OCI-LY1 (cell line): ENCODE data around the gene KIF21A.

Experiments
- H2AFZ ChIP-seq: fragments of 200-600 bp; sonication (generic), shearing (Covaris generic); 2 replicates; pipeline ENCODE4 v1.6.0; 2014; ENCODE audit warnings: antibody characterized with exemption, mild to moderate bottlenecking, low read length
- H3F3A ChIP-seq: fragments of 200-600 bp; sonication (generic), shearing (Covaris generic); 2 replicates; pipeline ENCODE4 v1.6.0; 2014; ENCODE audit warnings: mild to moderate bottlenecking, antibody characterized with exemption, low read length, moderate library complexity; ENCODE audit not compliant: insufficient read depth
- H3K27ac ChIP-seq: fragments of 200-600 bp; sonication (generic); 2 replicates; pipeline ENCODE4 v1.5.1; 2014; ENCODE audit warnings: low read length, mixed run types, mild to moderate bottlenecking, low read depth; ENCODE audit not compliant: poor library complexity, severe bottlenecking
- H3K27me3 ChIP-seq: fragments of 200-600 bp; sonication (generic); 2 replicates; pipeline ENCODE4 v1.6.0; 2014; ENCODE audit warnings: antibody characterized with exemption, mild to moderate bottlenecking, low read length, moderate library complexity; ENCODE audit not compliant: insufficient read depth
- H3K36me3 ChIP-seq: fragments of 200-600 bp; sonication (generic); 2 replicates; pipeline ENCODE4 v1.6.1; 2014; ENCODE audit warnings: mild to moderate bottlenecking, antibody characterized with exemption, low read length, moderate library complexity, mixed read lengths; ENCODE audit not compliant: insufficient read depth
- H3K4me1 ChIP-seq: fragments of 200-600 bp; sonication (generic); 2 replicates; pipeline ENCODE4 v1.5.1; 2014; ENCODE audit warnings: mild to moderate bottlenecking, low read length, moderate library complexity; ENCODE audit not compliant: insufficient read depth, severe bottlenecking
- H3K4me2 ChIP-seq: fragments of 200-600 bp; sonication (generic), shearing (Covaris generic); 2 replicates; pipeline ENCODE4 v1.6.1; 2014; ENCODE audit warnings: low read length
- H3K4me3 ChIP-seq: fragments of 200-600 bp; sonication (generic); 2 replicates; pipeline ENCODE4 v1.5.1; 2014; ENCODE audit warnings: low read length, low read depth, mild to moderate bottlenecking, mixed read lengths; ENCODE audit not compliant: poor library complexity, severe bottlenecking
- H3K79me2 ChIP-seq: fragments of 200-600 bp; shearing (Covaris generic); 2 replicates; pipeline ENCODE4 v1.6.1; 2016; ENCODE audit warnings: mixed run types, low read length, mixed read lengths; ENCODE audit not compliant: insufficient read depth
- H3K9ac ChIP-seq: fragments of 200-600 bp; sonication (generic), shearing (Covaris generic); 2 replicates; pipeline ENCODE4 v1.6.1; 2014; ENCODE audit warnings: mild to moderate bottlenecking, low read length, mixed read lengths
- H3K9me2 ChIP-seq: fragments of 200-600 bp; sonication (generic), shearing (Covaris generic); 2 replicates; pipeline ENCODE4 v1.6.1; 2014; ENCODE audit warnings: low read depth, mild to moderate bottlenecking, low read length, mixed read lengths
- H3K9me3 ChIP-seq: fragments of 200-600 bp; shearing (Covaris generic); 2 replicates; pipeline ENCODE4 v1.6.1; 2014; ENCODE audit warnings: low read length, mixed read lengths
- H4K20me1 ChIP-seq: fragments of 200-600 bp; sonication (generic), shearing (Covaris generic); 2 replicates; pipeline ENCODE4 v1.6.0; 2016; ENCODE audit warnings: mild to moderate bottlenecking, low read length; ENCODE audit not compliant: insufficient read depth
- CTCF ChIP-seq: fragments of 200-600 bp; sonication (generic), shearing (Covaris generic); IDR thresholded peaks from 2 replicates; pipeline ENCODE4 v1.5.1; 2017; ENCODE audit warnings: mild to moderate bottlenecking, antibody characterized with exemption, low read length, moderate library complexity, mixed read lengths
- EZH2 ChIP-seq: fragments of 200-600 bp; sonication (generic), shearing (Covaris generic); IDR thresholded peaks from 2 replicates; pipeline ENCODE4 v1.8.0; 2017; ENCODE audit warnings: borderline replicate concordance, mixed run types, mild to moderate bottlenecking, antibody characterized with exemption, low read length, moderate library complexity, mixed read lengths

The KIF21A gene

GRCh38 chr12:39367494-39367893 is 75.4 kb downstream of the KIF21A start:
- no peak overlapping the region for H3K27ac ChIP-seq
- H3K9me3 ChIP-seq, result no peaks in the 10 kb centered on the region
- H3K36me3 ChIP-seq, result peaks cover 31% of the 10 kb centered on the region; the same call in 1 of the 2 replicates
- H3K9ac ChIP-seq, result no peak overlapping the region
- TF ChIP-seq EZH2 (no peak), CTCF (no peak)
- H3K27me3 ChIP-seq, result no peaks in the 10 kb centered on the region
- H3F3A ChIP-seq, result no peaks in the 10 kb centered on the region
- H3K9me2 ChIP-seq, result no peaks in the 10 kb centered on the region
- H3K4me1 ChIP-seq, result peaks cover under 1% of the 10 kb centered on the region
- H2AFZ ChIP-seq, result no peak overlapping the region
- no peaks in the 10 kb centered on the region for H4K20me1 ChIP-seq
- no peak overlapping the region for H3K4me3 ChIP-seq
- H3K4me2 ChIP-seq, result no peak overlapping the region
- no peaks in the 10 kb centered on the region for H3K79me2 ChIP-seq

- Histone ChIP-seq H3K4me3 (no peak overlapping the region), H3K36me3 (peaks cover 38% of the 10 kb centered on the region)
Measured at GRCh38 chr12:39365364-39366001, 77.4 kb downstream of the KIF21A start.

GRCh38 chr12:39364196-39364595 is 78.7 kb downstream of the KIF21A start:
- Histone ChIP-seq H3F3A (no peaks in the 10 kb centered on the region), H4K20me1 (no peaks in the 10 kb centered on the region), H3K27me3 (no peaks in the 10 kb centered on the region), H3K4me2 (no peak overlapping the region), H3K9ac (no peak overlapping the region), H3K79me2 (no peaks in the 10 kb centered on the region), H3K4me1 (no peaks in the 10 kb centered on the region), H3K27ac (no peak overlapping the region), H3K9me2 (no peaks in the 10 kb centered on the region), H3K4me3 (no peak overlapping the region), H3K9me3 (no peaks in the 10 kb centered on the region), H2AFZ (no peak overlapping the region), H3K36me3 (peaks cover 33% of the 10 kb centered on the region)
- TF ChIP-seq CTCF (no peak), EZH2 (no peak)

More at GRCh38 chr12:39365364-39366001, 77.4 kb downstream of the KIF21A start:
- Histone ChIP-seq H3K4me1 (no peaks in the 10 kb centered on the region), H3K4me2 (no peak overlapping the region), H3K79me2 (no peaks in the 10 kb centered on the region), H3K9me3 (no peaks in the 10 kb centered on the region), H3K27me3 (no peaks in the 10 kb centered on the region), H4K20me1 (no peaks in the 10 kb centered on the region), H3K9ac (no peak overlapping the region), H3F3A (no peaks in the 10 kb centered on the region), H3K9me2 (no peaks in the 10 kb centered on the region), H2AFZ (no peak overlapping the region), H3K27ac (no peak overlapping the region)
- no peak for TF ChIP-seq EZH2
- TF ChIP-seq CTCF, result peak; percentile 23; the same call in 1 of the 2 replicates
